Ascending aorta (tissue), 2 donors: ENCODE data around the gene CSAG2. TPM values are rescaled to one million over a fixed set of nuclear protein-coding genes. Genes with fewer than 3 reads are reported as not detected.

ENCODE experiments used
- DNase-seq, 2 donors: peaks; one replicate each; pipeline ENCODE4 v3.0.0-alpha.2; 2019; ENCODE audit warnings: low spot score in 2 of 2
- H3K27ac ChIP-seq, 2 donors: fragments of 200-600 bp; sonication (generic); one replicate each; pipeline ENCODE4 v1.5.1; 2016 to 2017; ENCODE audit warnings: mild to moderate bottlenecking in 1 of 2
- H3K27me3 ChIP-seq: fragments of 200-600 bp; sonication (generic); one replicate; pipeline ENCODE4 v1.5.1; 2017
- H3K36me3 ChIP-seq, 2 donors: fragments of 200-600 bp; sonication (generic); one replicate each; pipeline ENCODE4 v1.5.1; 2016
- H3K4me1 ChIP-seq, 2 donors: fragments of 200-600 bp; sonication (generic); one replicate each; pipeline ENCODE4 v1.5.1; 2016 to 2017; ENCODE audit warnings: mild to moderate bottlenecking in 1 of 2
- H3K4me3 ChIP-seq, 2 donors: fragments of 200-600 bp; sonication (generic); one replicate each; pipeline ENCODE4 v1.5.1; 2016 to 2017; ENCODE audit warnings: mild to moderate bottlenecking in 1 of 2
- H3K9me3 ChIP-seq, 2 donors: fragments of 200-600 bp; sonication (generic); one replicate each; pipeline ENCODE4 v1.5.1; 2016
- intact Hi-C: fragments of 100-400 bp; cut with DNase I; formaldehyde crosslinking; loops from one replicate; pipeline ENCODE4 v1.15.1; 2023
- total RNA-seq: library from RNA; depleted of rRNA; stranded (reverse); fragments of >200 nt; gene quantifications from one replicate; pipeline ENCODE4 v1.1.0, GENCODE V29; 2016
- TF ChIP-seq, protein P1 (sequence below), 3 experiments: fragments of 200-600 bp in 2 of 3; fragments of 450-650 bp in 1 of 3; sonication (generic) in 2 of 3; IDR thresholded peaks; one replicate each; pipeline ENCODE4 v1.5.1; 2016 to 2019; ENCODE audit warnings: antibody characterized with exemption in 3 of 3, mild to moderate bottlenecking in 1 of 3, moderate library complexity in 1 of 3

Gene CSAG2
- total RNA-seq, 1 donor from 2014 or later: not detected

DNA sequence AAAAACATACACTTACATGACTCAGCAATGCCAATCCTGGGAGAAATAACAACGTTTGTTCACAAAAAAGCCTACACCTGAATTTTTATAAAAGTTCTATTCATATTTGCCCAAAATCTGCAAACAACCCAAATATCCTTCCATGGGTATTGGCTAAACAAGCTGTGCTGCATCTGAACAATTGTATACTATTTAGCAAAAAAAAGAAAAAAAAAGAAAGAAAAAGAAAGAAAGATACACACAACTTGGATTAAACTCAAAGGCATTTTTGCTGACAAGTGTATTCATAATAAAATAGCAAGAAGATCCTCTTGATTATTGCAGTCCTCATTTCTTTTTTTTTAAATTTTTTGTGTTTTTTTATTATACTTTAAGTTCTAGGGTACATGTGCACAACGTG is 34.9 kb downstream of the CSAG2 start:
- no peak for DNase-seq
- no peaks in the 10 kb centered on the region for H3K4me1 ChIP-seq
- H3K9me3 ChIP-seq: no peaks in the 10 kb centered on the region
- H3K36me3 ChIP-seq: no peaks in the 10 kb centered on the region
- TF ChIP-seq, protein P1, sequence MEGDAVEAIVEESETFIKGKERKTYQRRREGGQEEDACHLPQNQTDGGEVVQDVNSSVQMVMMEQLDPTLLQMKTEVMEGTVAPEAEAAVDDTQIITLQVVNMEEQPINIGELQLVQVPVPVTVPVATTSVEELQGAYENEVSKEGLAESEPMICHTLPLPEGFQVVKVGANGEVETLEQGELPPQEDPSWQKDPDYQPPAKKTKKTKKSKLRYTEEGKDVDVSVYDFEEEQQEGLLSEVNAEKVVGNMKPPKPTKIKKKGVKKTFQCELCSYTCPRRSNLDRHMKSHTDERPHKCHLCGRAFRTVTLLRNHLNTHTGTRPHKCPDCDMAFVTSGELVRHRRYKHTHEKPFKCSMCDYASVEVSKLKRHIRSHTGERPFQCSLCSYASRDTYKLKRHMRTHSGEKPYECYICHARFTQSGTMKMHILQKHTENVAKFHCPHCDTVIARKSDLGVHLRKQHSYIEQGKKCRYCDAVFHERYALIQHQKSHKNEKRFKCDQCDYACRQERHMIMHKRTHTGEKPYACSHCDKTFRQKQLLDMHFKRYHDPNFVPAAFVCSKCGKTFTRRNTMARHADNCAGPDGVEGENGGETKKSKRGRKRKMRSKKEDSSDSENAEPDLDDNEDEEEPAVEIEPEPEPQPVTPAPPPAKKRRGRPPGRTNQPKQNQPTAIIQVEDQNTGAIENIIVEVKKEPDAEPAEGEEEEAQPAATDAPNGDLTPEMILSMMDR (IDR thresholded peaks at IDR 0.05): no peak
- intact Hi-C loops: no loop called here
- H3K27ac ChIP-seq: no peak overlapping the region
- H3K4me3 ChIP-seq: no peak overlapping the region
- no peaks in the 10 kb centered on the region for H3K27me3 ChIP-seq

DNA sequence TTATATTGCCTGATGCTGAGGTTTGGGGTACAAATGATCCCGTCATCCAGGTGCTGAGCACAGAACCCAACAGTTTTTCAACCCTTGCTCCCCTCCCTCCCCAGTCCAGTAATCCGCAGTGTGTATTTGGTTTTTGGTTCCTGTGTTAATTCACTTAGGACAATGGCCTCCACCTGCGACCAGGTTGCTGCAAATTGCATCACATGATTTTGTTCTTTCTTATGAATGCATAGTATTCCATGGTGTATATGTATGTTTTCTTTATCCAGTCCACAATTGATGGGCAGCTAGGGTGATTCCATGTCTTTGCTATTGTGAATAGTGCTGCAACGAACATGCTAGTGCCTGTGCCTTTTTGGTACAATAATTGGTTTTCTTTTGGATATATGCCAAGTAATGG is 46.0 kb downstream of the CSAG2 start:
- TF ChIP-seq, protein P1 (IDR thresholded peaks at IDR 0.05): no peak
- Histone ChIP-seq H3K4me1 (no peaks in the 10 kb centered on the region), H3K36me3 (no peaks in the 10 kb centered on the region), H3K27ac (no peak overlapping the region), H3K9me3 (peaks cover 0 to 7% of the 10 kb centered on the region in 2 donors), H3K4me3 (no peak overlapping the region), H3K27me3 (no peaks in the 10 kb centered on the region)
- intact Hi-C loops: no loop called here
- no peak for DNase-seq

DNA sequence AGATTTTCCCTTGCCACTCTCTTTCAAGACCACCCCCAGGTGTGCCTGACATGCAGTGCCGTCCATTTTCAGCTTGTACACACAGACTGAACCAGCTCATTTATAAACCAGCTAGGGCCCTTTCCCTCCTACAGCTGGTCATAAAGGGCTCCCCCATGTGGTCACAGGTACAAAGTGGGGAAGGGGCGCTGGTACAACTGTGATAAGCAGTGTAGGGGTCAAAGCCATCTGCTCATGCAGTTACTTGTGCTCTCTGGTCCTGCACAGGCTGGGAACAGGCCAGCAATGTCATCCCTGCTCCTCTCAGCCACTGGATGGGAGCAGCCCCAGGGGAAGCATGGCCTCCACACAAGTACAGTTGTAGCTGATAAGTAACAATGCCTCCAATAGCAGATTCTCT is 50.8 kb downstream of the CSAG2 start:
- H3K4me1 ChIP-seq: no peaks in the 10 kb centered on the region
- no peak overlapping the region for H3K4me3 ChIP-seq
- intact Hi-C loops: no loop called here
- TF ChIP-seq, protein P1 (IDR thresholded peaks at IDR 0.05): no peak
- H3K27me3 ChIP-seq: no peaks in the 10 kb centered on the region
- H3K9me3 ChIP-seq: no peaks in the 10 kb centered on the region
- H3K36me3 ChIP-seq: no peaks in the 10 kb centered on the region
- no peak for DNase-seq
- no peak overlapping the region for H3K27ac ChIP-seq

Other genes with a start within 250 kb of the CSAG2 start
- not detected for gene GABRQ, start 71.4 kb downstream of the CSAG2 start, total RNA-seq
- gene MAGEA3, start 10.5 kb downstream of the CSAG2 start, total RNA-seq: not detected
- not detected for gene MAGEA2B, start 5.4 kb upstream of the CSAG2 start, total RNA-seq
- not detected for gene CSAG1, start 24.4 kb upstream of the CSAG2 start, total RNA-seq
- not detected for gene MAGEA12, start 24.5 kb upstream of the CSAG2 start, total RNA-seq
- not detected for gene MAGEA2, start 44.6 kb upstream of the CSAG2 start, total RNA-seq
- not detected for gene CSAG3, start 49.9 kb upstream of the CSAG2 start, total RNA-seq
- not detected for gene MAGEA6, start 60.4 kb upstream of the CSAG2 start, total RNA-seq
- 7.8 TPM for gene CETN2, start 121.5 kb upstream of the CSAG2 start, total RNA-seq
- 8.8 TPM for gene NSDHL, start 121.8 kb upstream of the CSAG2 start, total RNA-seq
- gene ZNF185, start 188.8 kb upstream of the CSAG2 start, total RNA-seq: not detected